ENCODE measurements around the gene TENM3.

Gene TENM3

DNA sequence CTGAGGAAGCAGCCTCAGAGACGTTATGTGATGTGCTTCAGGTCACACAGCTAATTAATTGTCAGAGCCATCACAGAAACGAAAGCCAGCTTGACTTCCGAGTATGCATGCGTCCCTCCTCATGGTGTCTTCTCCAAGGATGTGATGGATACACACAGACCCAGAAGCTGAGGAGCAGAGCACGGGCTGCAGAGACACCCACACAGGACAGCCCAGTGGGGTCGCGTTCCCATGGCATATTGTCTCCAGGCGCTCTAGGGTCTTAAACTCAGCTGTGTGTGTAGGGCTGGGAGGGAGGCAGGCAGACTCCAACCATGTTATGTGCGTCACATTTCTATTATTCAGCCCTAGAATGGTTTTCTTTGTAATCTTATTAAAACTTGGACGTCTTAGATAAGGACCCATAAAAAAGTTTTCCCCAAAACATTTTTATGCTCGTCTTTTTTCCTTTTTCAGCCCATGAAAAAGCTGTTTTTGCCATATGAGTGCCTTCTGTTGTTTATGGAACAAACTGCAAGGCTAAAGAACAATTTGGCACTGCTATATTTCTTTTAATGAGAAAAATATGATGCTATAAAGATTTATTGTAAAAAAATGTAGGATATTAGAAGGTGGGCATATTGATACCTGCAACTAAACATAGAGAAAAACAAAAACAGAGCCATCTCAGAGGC is 48.5 kb downstream of the TENM3 start:
- Histone ChIP-seq H3K4me1 (ENCODE audit: insufficient read depth, low read length) (no peaks in the 10 kb centered on the region), H3K9ac (ENCODE audit: low read depth, low read length) (no peak overlapping the region), H3K4me2 (ENCODE audit: insufficient read depth, low read length) (no peak overlapping the region), H2AFZ (ENCODE audit: low read depth, low read length) (no peak overlapping the region), H3K79me2 (ENCODE audit: insufficient read depth, low read length) (no peaks in the 10 kb centered on the region), H3K4me3 (ENCODE audit: low read depth in 1 of 2, low read length in 2 of 2) (no peak overlapping the region), H3K9me3 (ENCODE audit: insufficient read depth, low read length, severe bottlenecking) (peaks cover 7% of the 10 kb centered on the region), H3K27me3 (ENCODE audit: insufficient read depth, low read length, poor library complexity) (no peaks in the 10 kb centered on the region), H4K20me1 (ENCODE audit: insufficient read depth, low read length) (no peaks in the 10 kb centered on the region), H3K36me3 (ENCODE audit: insufficient read depth, low read length) (no peaks in the 10 kb centered on the region), H3K27ac (ENCODE audit: low read length) (no peak overlapping the region)
- no peak for TF ChIP-seq CTCF (IDR thresholded peaks at IDR 0.05; ENCODE audit: borderline replicate concordance, extremely low read depth, low read length, poor library complexity, severe bottlenecking)
- TF ChIP-seq EZH2 (IDR thresholded peaks at IDR 0.05; ENCODE audit: borderline replicate concordance, low read depth, low read length, severe bottlenecking) = no peak
- no peak for DNase-seq
- no peak for ATAC-seq (ENCODE audit: insufficient read depth, low read depth)

GRCh38 chr4:182292612-182293011 is 49.4 kb downstream of the TENM3 start:
- no peaks in the 10 kb centered on the region for H3K36me3 ChIP-seq (ENCODE audit: insufficient read depth, low read length)
- H2AFZ ChIP-seq (ENCODE audit: low read depth, low read length) = no peak overlapping the region
- no peaks in the 10 kb centered on the region for H3K4me1 ChIP-seq (ENCODE audit: insufficient read depth, low read length)
- H3K27ac ChIP-seq (ENCODE audit: low read length) = no peak overlapping the region
- DNase-seq = no peak
- no peak overlapping the region for H3K4me3 ChIP-seq (ENCODE audit: low read depth in 1 of 2, low read length in 2 of 2)
- H3K79me2 ChIP-seq (ENCODE audit: insufficient read depth, low read length) = no peaks in the 10 kb centered on the region
- no peak overlapping the region for H3K4me2 ChIP-seq (ENCODE audit: insufficient read depth, low read length)
- no peak overlapping the region for H3K9ac ChIP-seq (ENCODE audit: low read depth, low read length)
- TF ChIP-seq EZH2 (IDR thresholded peaks at IDR 0.05; ENCODE audit: borderline replicate concordance, low read depth, low read length, severe bottlenecking) (no peak), CTCF (IDR thresholded peaks at IDR 0.05; ENCODE audit: borderline replicate concordance, extremely low read depth, low read length, poor library complexity, severe bottlenecking) (no peak)
- H4K20me1 ChIP-seq (ENCODE audit: insufficient read depth, low read length) = no peaks in the 10 kb centered on the region
- no peaks in the 10 kb centered on the region for H3K27me3 ChIP-seq (ENCODE audit: insufficient read depth, low read length, poor library complexity)
- ATAC-seq (ENCODE audit: insufficient read depth, low read depth) = no peak
- H3K9me3 ChIP-seq (ENCODE audit: insufficient read depth, low read length, severe bottlenecking) = peaks cover 7% of the 10 kb centered on the region

DNA sequence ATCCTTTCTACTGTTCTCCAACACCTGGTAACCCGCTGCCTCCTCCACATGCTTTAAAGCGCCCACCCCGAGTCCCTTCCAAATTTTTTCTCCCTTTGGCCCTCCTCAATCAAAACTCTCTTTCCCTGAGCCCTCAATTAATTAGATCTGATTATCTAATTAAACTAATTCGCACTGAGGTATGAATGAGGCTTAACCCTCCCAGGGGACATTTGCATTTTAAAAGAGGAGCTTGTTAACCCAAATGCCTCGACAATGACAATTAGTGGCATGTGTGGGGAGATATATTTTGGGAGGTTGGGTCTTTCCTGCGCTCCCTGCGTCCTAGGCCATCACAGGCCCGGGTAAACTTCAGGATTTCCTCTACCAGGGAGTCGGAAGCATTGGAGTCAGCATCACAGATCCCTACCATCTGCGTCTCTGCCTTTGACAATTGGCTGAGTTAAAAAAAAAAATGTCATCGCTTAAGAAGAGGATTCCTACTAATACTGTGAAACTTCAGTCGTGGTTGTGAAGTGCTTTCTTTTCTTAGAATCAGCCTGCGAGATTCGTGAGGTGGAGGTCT is 50.6 kb downstream of the TENM3 start:
- H3K4me2 ChIP-seq (ENCODE audit: insufficient read depth, low read length) = no peak overlapping the region

More for the DNA sequence above, 50.6 kb downstream of the TENM3 start:
- Histone ChIP-seq H3K27ac (ENCODE audit: low read length) (no peak overlapping the region), H3K4me3 (ENCODE audit: low read depth in 1 of 2, low read length in 2 of 2) (no peak overlapping the region), H3K79me2 (ENCODE audit: insufficient read depth, low read length) (no peaks in the 10 kb centered on the region), H3K9me3 (ENCODE audit: insufficient read depth, low read length, severe bottlenecking) (peaks cover 7% of the 10 kb centered on the region), H3K36me3 (ENCODE audit: insufficient read depth, low read length) (no peaks in the 10 kb centered on the region), H3K9ac (ENCODE audit: low read depth, low read length) (no peak overlapping the region), H4K20me1 (ENCODE audit: insufficient read depth, low read length) (no peaks in the 10 kb centered on the region), H3K4me1 (ENCODE audit: insufficient read depth, low read length) (no peaks in the 10 kb centered on the region), H3K27me3 (ENCODE audit: insufficient read depth, low read length, poor library complexity) (no peaks in the 10 kb centered on the region), H2AFZ (ENCODE audit: low read depth, low read length) (no peak overlapping the region)
- no peak for TF ChIP-seq EZH2 (IDR thresholded peaks at IDR 0.05; ENCODE audit: borderline replicate concordance, low read depth, low read length, severe bottlenecking)
- TF ChIP-seq CTCF (IDR thresholded peaks at IDR 0.05; ENCODE audit: borderline replicate concordance, extremely low read depth, low read length, poor library complexity, severe bottlenecking) = no peak
- ATAC-seq (ENCODE audit: insufficient read depth, low read depth) (no peak), DNase-seq (no peak)
